SJSA1 (cell line): ENCODE data around the gene GH2. TPM values are rescaled to one million over a fixed set of nuclear protein-coding genes. Genes with fewer than 3 reads are reported as not detected.
"Not testable (repeated sequence)": the region's sequence is repeated elsewhere in the genome, so short reads cannot be mapped to it uniquely, and the experiment has no call there.

Experiments
- DNase-seq, 2 experiments: peaks; one replicate each; pipeline ENCODE4 v3.0.0-alpha.2; 2015 to 2020; ENCODE audit warnings: low spot score in 2 of 2, low read depth in 1 of 2
- H3K27ac ChIP-seq: fragments of 250-450 bp; sonication (Bioruptor Pico); 2 replicates; pipeline ENCODE4 v1.5.1; 2020; ENCODE audit warnings: mild to moderate bottlenecking, moderate library complexity
- H3K27me3 ChIP-seq: fragments of 250-450 bp; sonication (Bioruptor Pico); replicated peaks from 2 replicates; pipeline ENCODE4 v1.5.1; 2020; ENCODE audit warnings: mild to moderate bottlenecking, moderate library complexity
- H3K36me3 ChIP-seq: fragments of 250-450 bp; sonication (Bioruptor Pico); 2 replicates; pipeline ENCODE4 v1.5.1; 2020; ENCODE audit warnings: mild to moderate bottlenecking
- H3K4me1 ChIP-seq: fragments of 250-450 bp; sonication (Bioruptor Pico); replicated peaks from 2 replicates; pipeline ENCODE4 v1.6.1; 2021; ENCODE audit warnings: mild to moderate bottlenecking
- H3K4me3 ChIP-seq: fragments of 250-450 bp; sonication (Bioruptor Pico); 2 replicates; pipeline ENCODE4 v1.5.1; 2020; ENCODE audit warnings: mild to moderate bottlenecking
- H3K9me3 ChIP-seq: fragments of 250-450 bp; sonication (Bioruptor Pico); replicated peaks from 2 replicates; pipeline ENCODE4 v1.5.1; 2020; ENCODE audit warnings: mild to moderate bottlenecking
- total RNA-seq: library from RNA; depleted of rRNA; stranded (reverse); fragments of >200 nt; shearing (Covaris generic); gene quantifications from 2 replicates; pipeline ENCODE4 v1.2.3, GENCODE V29; 2014

The GH2 gene
- total RNA-seq, 1 experiment from 2014 or later: not detected

- no peaks in the 10 kb centered on the region for H3K27me3 ChIP-seq
- peaks cover 7% of the 10 kb centered on the region; the same call in 1 of the 2 replicates for H3K9me3 ChIP-seq
- no peak overlapping the region for H3K27ac ChIP-seq
- DNase-seq: no peak
- H3K36me3 ChIP-seq: no peaks in the 10 kb centered on the region
- peaks cover 13% of the 10 kb centered on the region for H3K4me1 ChIP-seq
- H3K4me3 ChIP-seq: no peak overlapping the region
Observed at GRCh38 chr17:63847525-63848249, 34.1 kb downstream of the GH2 start.

DNA sequence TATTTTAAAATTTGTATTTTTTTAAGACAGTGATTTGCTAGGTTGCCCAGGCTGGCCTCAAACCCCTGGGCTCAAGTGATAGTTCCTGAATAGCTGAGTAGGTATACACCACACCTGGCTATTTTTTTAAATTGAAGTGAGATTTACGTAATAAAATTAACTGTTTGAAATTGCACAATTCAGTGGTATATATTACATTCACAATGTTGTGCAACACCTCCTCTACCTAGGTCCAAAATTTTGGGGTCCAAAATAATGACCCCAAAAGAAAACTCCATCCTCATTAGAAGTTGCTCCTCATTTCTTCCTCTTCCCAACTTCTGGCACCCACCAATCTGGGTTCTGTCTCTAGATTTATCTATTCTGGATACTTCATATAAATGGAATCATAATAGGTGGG is 36.2 kb downstream of the GH2 start:
- Histone ChIP-seq H3K36me3 (peaks cover 8% of the 10 kb centered on the region; the same call in 1 of the 2 replicates), H3K27ac (no peak overlapping the region), H3K27me3 (no peaks in the 10 kb centered on the region), H3K4me3 (no peak overlapping the region), H3K9me3 (peaks cover 7% of the 10 kb centered on the region), H3K4me1 (peaks cover 26% of the 10 kb centered on the region)
- no peak for DNase-seq

GRCh38 chr17:63843910-63844677 is 37.6 kb downstream of the GH2 start:
- no peak for DNase-seq
- no peak overlapping the region for H3K4me3 ChIP-seq
- H3K4me1 ChIP-seq: peaks cover 26% of the 10 kb centered on the region
- H3K27ac ChIP-seq: no peak overlapping the region
- peaks cover 7% of the 10 kb centered on the region for H3K9me3 ChIP-seq
- no peaks in the 10 kb centered on the region for H3K27me3 ChIP-seq
- peaks cover 8% of the 10 kb centered on the region; the same call in 1 of the 2 replicates for H3K36me3 ChIP-seq

DNA sequence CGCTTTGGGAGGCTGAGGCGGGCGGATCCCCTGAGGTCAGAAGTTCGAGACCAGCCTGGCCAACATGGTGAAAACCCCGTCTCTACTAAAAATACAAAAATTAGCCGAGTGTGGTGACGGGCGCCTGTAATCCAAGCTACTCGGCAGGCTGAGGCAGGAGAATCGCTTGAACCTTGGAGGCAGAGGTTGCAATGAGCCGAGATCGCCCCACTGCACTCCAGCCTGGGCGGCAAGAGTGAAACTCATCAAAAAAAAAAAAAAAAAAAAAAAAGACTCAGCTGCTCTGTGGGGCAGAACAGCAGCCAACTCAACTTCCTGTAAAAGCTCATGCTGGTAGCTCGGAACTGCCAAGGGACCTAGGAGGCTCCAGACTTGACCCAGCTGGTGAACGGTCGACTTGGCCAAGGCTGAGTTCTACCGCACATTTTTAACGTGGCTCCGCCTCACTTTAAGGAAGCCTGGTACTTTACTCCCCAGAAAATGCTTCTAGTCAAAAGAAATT is 38.3 kb downstream of the GH2 start:
- Histone ChIP-seq H3K4me1 (peaks cover 20% of the 10 kb centered on the region), H3K4me3 (peak overlapping the region; percentile 84), H3K27ac (peak overlapping the region; percentile 31)
- peak in 1 of 2 experiments; percentile 47 for DNase-seq
- not testable (repeated sequence) for H3K36me3 ChIP-seq, H3K27me3 ChIP-seq, H3K9me3 ChIP-seq

GRCh38 chr17:63842540-63843386 is 39.0 kb downstream of the GH2 start, which contains the start of gene SMARCD2:
Gene SMARCD2 (minus strand): TSS chr17:63842685. CDS start chr17:63842674, 11 bp downstream.
- Histone ChIP-seq H3K9me3 (no peaks in the 10 kb centered on the region; the same call in 1 of the 2 replicates), H3K36me3 (peaks cover 8% of the 10 kb centered on the region; the same call in 1 of the 2 replicates), H3K4me3 (peak within 1 kb of the TSS; percentile 84), H3K4me1 (peaks cover 19% of the 10 kb centered on the region), H3K27me3 (no peaks in the 10 kb centered on the region), H3K27ac (peak within 1 kb of the TSS; percentile 37)
- DNase-seq: peak; percentile 98 to 100

DNA sequence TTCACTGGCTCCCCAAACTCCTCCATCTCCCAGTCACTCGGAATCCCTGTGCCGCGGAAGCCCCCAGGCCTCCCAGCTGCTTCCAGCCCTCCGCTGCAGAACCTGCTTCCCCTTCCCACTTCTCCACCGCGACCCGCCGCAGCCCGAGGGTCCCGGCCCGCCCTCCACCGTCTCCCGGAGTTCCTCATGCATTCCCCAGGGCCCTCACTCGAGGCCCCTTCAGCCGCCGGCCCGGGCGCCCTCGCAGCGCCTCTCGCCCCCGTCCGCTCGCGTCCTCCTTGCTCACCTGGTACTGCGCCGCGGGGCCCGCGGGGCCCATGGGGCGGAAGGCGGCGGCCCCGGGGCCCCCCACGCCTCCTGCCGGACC is 39.6 kb downstream of the GH2 start:
- Histone ChIP-seq H3K27ac (peak overlapping the region; percentile 37; the same call in 1 of the 2 replicates), H3K36me3 (peaks cover 13% of the 10 kb centered on the region)
- DNase-seq: peak; percentile 52 to 60

GRCh38 chr17:63841350-63842172 is 40.2 kb downstream of the GH2 start:
- DNase-seq: peak; percentile 62 to 66
- H3K27me3 ChIP-seq: no peaks in the 10 kb centered on the region
- no peak overlapping the region; the same call in 1 of the 2 replicates for H3K27ac ChIP-seq
- H3K9me3 ChIP-seq: no peaks in the 10 kb centered on the region; the same call in 1 of the 2 replicates
- peaks cover 19% of the 10 kb centered on the region for H3K36me3 ChIP-seq
- peak overlapping the region; percentile 84 for H3K4me3 ChIP-seq
- peaks cover 19% of the 10 kb centered on the region for H3K4me1 ChIP-seq

More for the DNA sequence above, 39.6 kb downstream of the GH2 start:
- H3K9me3 ChIP-seq: no peaks in the 10 kb centered on the region; the same call in 1 of the 2 replicates
- peaks cover 19% of the 10 kb centered on the region for H3K4me1 ChIP-seq
- no peaks in the 10 kb centered on the region for H3K27me3 ChIP-seq
- H3K4me3 ChIP-seq: peak overlapping the region; percentile 84

- Histone ChIP-seq H3K4me1 (peaks cover 19% of the 10 kb centered on the region), H3K36me3 (peaks cover 26% of the 10 kb centered on the region), H3K9me3 (no peaks in the 10 kb centered on the region; the same call in 1 of the 2 replicates), H3K27me3 (no peaks in the 10 kb centered on the region), H3K27ac (no peak overlapping the region), H3K4me3 (peak overlapping the region; percentile 84; the same call in 1 of the 2 replicates)
- DNase-seq: peak in 1 of 2 experiments; percentile 43
Observed at GRCh38 chr17:63840591-63841349, 41.0 kb downstream of the GH2 start.

DNA sequence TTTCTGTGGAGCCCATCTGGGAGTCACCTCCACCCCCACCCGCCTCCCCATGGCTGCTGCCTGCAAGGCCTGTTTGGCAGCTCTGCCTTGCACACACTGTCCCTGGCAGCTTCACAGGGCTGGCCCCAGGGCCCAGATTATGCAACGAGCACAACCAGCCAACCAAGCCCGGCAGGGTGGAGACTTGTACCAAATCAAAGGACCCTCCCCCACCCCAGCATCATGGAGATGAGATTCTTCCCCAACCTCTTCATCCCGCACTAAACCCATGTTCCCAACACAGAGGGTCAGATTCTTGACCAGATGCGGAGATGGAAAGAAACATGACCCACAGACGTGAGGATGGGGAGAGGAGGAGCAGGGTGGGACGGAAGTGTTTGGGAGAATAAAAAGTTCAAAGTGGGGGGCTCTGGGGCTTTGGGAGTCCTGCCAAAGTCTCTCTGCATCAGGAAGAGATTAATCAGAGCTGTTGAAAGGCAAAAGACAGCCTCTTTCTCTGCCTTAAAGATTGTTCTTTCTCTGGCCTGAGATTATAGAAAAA is 43.0 kb downstream of the GH2 start:
- Histone ChIP-seq H3K27me3 (no peaks in the 10 kb centered on the region), H3K27ac (no peak overlapping the region), H3K9me3 (no peaks in the 10 kb centered on the region; the same call in 1 of the 2 replicates), H3K36me3 (peaks cover 46% of the 10 kb centered on the region), H3K4me1 (peaks cover 27% of the 10 kb centered on the region), H3K4me3 (no peak overlapping the region)
- no peak for DNase-seq

GRCh38 chr17:63837962-63838600 is 43.7 kb downstream of the GH2 start:
- Histone ChIP-seq H3K4me1 (peaks cover 21% of the 10 kb centered on the region), H3K4me3 (no peak overlapping the region), H3K27me3 (no peaks in the 10 kb centered on the region), H3K9me3 (no peaks in the 10 kb centered on the region; the same call in 1 of the 2 replicates), H3K36me3 (peaks cover 53% of the 10 kb centered on the region), H3K27ac (no peak overlapping the region)
- no peak for DNase-seq

DNA sequence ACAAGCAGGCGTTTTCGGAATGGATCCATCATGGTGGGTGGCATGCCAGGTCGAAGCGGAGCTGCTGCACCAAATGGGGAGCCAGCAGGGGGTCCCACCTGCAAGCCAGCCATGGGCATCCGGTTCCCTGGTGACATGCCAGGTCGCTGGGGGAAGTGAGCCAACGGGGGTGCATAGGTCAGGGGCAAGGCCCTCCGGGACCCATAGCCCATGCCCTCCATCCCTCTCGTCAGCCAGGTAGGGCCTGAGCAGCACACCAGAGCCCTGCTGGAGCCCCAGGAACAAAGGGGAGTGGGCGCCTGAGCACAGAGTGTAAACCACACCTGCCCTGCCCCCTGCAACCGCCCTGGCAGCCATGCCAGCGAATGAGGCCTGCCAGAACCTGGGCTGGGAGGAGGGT is 44.3 kb downstream of the GH2 start:
- no peaks in the 10 kb centered on the region; the same call in 1 of the 2 replicates for H3K9me3 ChIP-seq
- H3K36me3 ChIP-seq: peaks cover 57% of the 10 kb centered on the region
- no peak for DNase-seq
- H3K27me3 ChIP-seq: no peaks in the 10 kb centered on the region
- no peak overlapping the region for H3K27ac ChIP-seq
- H3K4me3 ChIP-seq: no peak overlapping the region
- H3K4me1 ChIP-seq: peaks cover 21% of the 10 kb centered on the region
